GM19463 (cell line): ENCODE results near the gene CMC2.

ENCODE experiments used
- ATAC-seq: cut with Tn5 transposase; IDR thresholded peaks from one replicate; pipeline ENCODE4 v1.9.1; 2021; ENCODE audit warnings: mild to moderate bottlenecking, moderate library complexity; ENCODE audit not compliant: unreplicated experiment

Gene CMC2

GRCh38 chr16:81003610-81004460, 2.9 kb downstream of the CMC2 start:
- ATAC-seq: no peak

DNA sequence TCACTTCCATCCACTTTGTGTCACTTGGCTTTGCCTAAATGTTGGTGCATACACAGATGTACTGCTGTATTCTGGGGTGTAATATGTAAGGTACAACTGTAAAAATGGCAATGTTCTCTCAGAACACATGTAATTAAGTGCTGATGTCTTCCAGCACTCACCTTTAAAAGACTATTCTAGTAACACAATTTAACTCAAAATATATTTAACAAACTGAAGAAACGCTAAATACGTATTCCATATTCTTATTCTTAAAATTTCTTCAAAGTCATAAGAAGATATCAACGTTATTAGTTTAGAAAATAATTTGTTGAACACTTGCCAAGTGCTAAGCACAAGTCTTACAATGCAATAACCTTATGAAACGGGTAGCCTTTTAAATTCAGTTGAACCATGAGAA, 3.6 kb downstream of the CMC2 start:
- ATAC-seq: no peak

GRCh38 chr16:81001330-81001729, 5.4 kb downstream of the CMC2 start:
- no peak for ATAC-seq

DNA sequence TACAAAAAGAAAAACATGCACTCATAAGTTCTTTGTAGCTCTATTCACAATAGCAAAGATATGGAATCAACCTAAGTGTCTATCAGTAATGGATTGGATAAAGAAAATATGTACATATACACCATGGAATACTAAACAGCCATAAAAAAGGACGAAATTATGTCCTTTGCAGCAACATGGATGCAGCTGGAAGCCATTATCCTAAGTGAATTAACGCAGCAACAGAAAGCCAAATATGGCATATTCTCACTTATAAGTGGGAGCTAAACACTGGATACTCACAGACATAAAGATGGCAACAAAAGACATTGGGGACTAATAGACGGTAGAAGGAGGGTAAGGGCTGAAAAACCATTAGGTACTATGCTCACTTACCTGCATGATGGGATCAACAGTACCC, 5.8 kb downstream of the CMC2 start:
- ATAC-seq: no peak

DNA sequence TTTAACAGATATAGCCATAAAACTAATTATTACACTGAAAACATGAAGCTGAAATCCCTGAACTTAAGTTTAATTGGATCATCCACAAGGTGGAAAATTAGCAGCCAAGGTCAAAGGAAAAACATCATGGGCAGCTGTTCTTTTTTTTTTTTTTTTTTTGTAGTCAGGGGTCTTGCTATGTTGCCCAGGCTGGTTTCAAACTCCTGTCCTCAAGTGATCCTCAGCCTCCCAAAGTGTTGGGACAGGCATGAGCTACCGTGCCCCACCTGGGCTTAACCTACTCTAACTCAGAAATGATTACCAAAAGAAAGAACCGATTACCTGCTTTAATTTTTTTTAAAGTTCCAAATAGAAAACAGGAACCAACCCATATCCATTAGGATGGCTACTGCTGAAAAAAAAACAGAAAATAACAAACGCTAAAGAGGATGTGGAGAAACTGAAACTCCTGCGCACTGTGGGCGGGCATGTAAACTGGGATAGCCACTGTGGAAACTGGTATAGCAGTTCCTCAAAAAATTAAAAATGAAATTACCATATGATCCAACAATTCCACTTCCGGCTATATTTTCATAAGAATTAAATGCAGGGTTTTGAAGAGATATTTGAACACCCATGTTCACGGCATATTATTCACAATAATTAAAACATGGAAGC, 8.6 kb downstream of the CMC2 start:
- ATAC-seq: no peak

- ATAC-seq: peak; percentile 66
Observed at GRCh38 chr16:80997139-80997798, 9.4 kb downstream of the CMC2 start.

DNA sequence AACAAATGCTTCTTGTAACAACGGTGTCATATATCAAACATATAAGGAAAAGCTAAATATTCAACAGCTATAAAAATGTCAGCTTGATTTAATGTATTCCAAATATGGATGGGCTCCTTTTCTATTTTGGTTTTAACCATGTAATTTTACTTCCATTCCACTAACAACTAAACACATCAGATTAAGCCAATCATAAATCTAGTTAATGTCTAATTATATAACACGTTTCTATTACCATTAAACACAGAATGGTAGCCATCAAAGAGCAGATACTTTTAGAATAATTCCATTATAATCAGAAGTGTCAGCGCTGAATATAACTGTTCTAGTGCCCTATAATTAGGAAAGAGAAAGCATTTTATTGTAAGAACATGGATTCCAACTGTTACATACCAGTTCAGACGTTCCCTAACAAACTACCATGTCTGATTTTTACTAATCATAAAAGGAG, 10.0 kb downstream of the CMC2 start:
- ATAC-seq: peak; percentile 21

DNA sequence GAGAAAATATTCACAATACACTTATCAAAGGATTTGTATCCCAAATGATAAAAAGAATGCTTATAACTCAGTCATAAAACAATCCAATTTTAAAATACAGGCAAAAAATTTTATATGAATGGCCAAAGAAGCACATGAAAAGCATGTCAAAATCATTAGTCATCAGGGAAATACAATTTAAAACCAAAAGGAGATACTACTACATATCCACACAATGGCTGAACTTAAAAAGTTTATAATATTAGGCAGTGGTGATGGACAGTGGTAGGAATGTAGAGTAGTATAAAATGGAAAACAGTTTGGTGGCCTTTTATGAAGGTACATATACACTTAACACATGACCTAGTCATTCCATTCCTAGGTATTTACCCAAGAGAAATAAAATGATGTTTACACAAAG, 12.2 kb downstream of the CMC2 start:
- ATAC-seq: no peak

- ATAC-seq: no peak
Observed at GRCh38 chr16:80993834-80994233, 12.9 kb downstream of the CMC2 start.

DNA sequence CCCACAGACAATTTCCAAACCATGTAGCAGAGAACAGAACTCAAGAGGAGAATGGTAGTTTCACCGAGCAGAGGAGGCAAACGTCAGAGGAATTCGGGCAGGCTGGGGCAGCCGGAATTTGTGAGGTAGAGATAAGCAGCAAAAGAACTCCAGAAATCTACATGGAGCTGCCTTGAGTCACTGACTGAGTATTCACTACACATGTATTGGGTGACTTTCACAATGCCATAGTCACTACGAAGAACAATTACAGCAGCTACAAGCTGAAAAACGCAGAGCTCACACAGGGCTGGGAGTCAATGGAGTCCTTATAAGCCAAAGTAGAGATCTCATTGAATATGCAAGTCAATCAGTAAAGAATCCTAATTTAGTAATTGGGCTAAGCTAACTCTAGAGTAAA, 13.4 kb downstream of the CMC2 start:
- ATAC-seq: no peak

DNA sequence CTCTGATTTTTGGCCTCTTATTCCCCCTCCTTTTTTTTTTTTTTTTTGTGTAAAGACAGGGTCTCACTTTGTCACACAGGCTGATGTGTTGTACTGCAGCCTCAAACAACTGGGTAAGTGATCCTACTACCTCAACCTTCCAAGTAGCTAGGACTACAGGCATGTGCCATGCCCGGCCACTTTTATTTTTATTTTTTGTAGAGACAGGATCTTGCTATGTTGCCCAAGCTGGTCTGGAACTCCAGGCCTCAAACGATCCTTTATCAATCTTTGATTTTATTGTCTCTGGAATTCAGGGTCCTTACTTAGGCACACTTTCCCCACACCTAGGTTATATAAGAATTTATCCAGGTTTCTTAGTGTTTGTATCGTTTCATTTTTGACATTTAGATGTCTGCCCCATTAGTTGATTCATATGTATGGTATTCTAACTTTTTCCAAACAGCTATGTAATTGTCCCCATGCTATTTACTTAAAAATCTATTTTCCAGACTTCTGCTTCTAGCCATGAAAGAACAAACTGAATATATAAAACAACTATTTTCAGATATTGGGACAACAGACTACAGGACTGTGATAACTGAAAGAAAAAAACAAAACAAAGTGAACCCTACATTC, 13.9 kb downstream of the CMC2 start:
- no peak for ATAC-seq

GRCh38 chr16:80991792-80992430, 14.8 kb downstream of the CMC2 start:
- ATAC-seq: no peak

DNA sequence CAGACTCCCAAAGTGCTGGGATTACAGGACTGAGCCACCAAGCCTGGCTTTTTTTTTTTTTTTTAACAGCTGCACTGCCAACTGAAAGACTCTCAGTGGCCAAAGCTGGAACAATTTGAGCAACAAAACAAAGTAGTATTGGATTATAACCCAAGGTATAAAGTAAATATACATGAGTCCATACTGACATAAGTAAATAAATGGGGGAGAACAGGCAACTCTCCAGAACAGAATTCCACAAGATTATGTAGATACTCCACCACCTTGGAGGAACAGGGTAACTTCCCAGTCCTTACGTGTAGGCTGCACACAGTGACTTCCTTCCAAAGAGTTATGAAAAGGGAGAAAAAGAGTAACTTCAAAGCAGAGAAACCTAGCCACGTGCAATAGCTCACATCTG, 15.7 kb downstream of the CMC2 start:
- ATAC-seq: no peak

GRCh38 chr16:80990577-80990976, 16.1 kb downstream of the CMC2 start:
- ATAC-seq: no peak

GRCh38 chr16:80989801-80990200, 16.9 kb downstream of the CMC2 start:
- no peak for ATAC-seq

DNA sequence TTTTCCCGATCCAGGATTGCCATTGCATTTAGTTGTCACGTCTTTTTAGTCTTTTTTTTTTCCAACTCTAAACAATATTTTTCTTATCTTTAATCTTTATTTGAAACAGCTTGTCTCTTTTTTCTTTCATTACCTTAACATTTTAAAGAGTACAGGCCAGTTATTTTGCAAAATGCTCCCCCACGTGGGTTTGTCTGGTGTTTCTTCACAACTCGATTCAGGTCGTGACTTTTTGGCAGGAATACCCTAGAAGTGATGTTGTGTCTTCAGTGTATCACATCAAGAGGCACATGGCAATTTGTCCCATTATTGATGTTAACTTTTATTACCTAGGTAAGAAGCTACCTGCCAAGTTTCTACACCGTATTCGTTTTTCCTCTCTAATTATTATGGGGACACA, 17.9 kb downstream of the CMC2 start:
- no peak for ATAC-seq

- no peak for ATAC-seq
Observed at GRCh38 chr16:80986557-80986956, 20.1 kb downstream of the CMC2 start.

DNA sequence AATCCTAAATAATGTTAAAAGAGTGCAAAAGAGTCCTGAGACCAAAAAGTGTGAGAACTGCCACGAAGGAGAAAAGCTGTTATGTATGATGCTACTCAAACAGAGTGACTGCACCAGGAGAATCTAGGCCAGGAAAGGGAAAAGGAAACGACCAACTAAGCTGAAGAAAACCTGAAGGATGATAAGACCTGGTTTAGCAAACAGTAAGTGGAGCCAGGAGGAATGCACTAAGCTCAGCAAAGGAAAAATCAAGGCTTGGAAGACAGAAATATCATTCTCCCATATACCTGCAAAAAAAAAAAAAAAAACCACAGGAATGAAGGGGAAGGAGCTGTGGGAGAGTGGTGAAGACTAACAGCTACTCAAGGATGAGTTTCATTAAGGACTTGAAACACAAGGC, 21.1 kb downstream of the CMC2 start:
- no peak for ATAC-seq

- no peak for ATAC-seq
Observed at GRCh38 chr16:80984124-80984892, 22.4 kb downstream of the CMC2 start.

GRCh38 chr16:80982646-80983045, 24.0 kb downstream of the CMC2 start:
- no peak for ATAC-seq
